HG03442 (cell line): ENCODE measurements around the gene MAP6.
A peak's percentile ranks its signal among the peaks of the same experiment; 100 is the strongest.

ENCODE experiments used
- ATAC-seq: cut with Tn5 transposase; IDR thresholded peaks from one replicate; pipeline ENCODE4 v1.9.1; 2021; ENCODE audit warnings: mild to moderate bottlenecking, moderate library complexity; ENCODE audit not compliant: unreplicated experiment

The MAP6 gene

GRCh38 chr11:75667255-75667830 is 1.5 kb downstream of the MAP6 start:
- ATAC-seq, result no peak

DNA sequence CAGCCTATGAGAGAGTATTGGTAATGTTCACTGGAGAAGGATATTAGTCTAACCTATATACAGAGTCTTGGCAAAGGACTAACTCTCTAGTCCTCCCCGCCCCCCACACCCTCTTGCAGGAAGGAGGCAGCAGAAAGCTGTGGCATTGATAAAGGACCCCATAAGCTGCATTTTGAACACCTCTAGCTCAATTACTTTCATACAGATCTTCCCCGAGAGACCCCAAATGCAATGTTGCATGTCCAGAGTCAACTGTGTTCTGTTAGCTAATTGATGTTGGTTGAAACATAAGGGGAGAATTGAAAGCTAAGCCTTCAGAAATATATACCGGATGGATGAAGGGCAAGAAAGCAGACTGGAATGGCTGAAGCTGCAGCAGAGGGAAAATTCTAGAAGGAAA is 2.8 kb downstream of the MAP6 start:
- ATAC-seq, result no peak

DNA sequence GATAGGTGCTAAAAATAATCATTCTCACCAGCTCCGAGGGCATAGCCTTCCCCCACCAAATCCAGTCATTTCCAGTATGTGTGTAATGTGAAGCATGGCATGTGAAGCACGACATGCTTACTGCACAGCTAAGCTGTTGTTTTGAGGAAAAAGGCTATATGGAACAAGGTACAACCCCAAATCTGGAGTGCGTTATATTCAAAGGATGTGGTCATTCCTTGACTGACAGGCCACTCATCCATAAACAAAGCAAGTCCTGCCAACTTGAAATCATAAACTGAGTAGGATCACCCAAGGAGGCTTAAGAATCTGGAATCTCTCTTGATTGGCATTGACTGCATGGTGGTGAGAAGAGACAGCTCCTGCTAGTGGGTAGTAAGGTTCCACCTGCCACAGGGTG is 3.7 kb downstream of the MAP6 start:
- ATAC-seq, result no peak

- ATAC-seq, result no peak
These were observed 4.4 kb downstream of the MAP6 start for GRCh38 chr11:75664389-75664788.

DNA sequence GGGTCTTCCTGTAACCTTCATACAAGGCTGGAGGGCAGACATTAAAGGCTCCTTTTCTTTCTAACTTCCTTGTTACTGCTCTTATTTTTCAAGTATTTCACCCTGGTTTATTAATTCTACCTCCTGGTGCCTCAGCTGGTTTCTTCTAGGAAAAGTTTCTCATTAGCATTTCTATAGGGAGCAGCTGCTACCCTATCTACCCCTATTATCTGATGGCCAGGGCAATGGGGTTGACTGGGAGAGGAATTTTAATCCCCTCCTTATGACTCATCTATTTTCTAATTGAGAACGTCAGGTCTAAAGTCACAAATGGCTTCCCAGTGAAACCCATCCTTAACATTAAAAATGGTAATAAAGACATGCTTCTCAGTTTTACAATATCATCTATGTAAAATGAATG is 5.0 kb downstream of the MAP6 start:
- no peak for ATAC-seq

- ATAC-seq, result no peak
These were observed 9.0 kb downstream of the MAP6 start for GRCh38 chr11:75659836-75660235.

DNA sequence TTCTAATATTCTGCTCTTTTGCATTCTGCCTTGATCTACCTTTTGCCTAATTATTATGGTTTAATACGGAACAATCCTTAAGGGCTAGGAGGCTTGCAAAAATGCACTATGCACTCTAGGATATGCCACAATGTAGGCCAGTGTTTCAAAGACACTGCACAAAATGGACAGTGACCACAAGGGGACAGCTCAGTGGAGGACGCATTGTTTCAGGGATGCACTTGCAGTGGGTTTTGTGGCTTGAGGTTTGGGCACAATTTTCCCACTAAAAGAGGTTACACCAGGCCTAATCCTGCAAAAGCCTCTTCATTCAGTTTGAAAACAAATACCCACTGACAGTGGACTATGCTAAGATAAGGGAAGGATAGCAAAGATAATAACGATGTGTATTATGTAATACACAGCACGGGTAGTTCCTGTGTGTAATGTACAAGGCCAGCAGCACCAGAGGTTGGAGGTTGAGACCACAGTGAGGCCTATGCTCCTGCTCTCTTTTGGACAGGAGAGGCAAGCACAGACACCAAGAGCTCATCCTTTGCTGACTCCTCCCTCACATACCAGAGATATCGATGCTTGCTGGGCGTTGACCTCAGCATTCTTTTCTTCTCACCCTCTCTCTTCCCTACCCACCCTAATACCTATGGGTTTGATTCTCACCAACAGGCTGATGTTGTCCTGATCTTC is 12.7 kb downstream of the MAP6 start:
- ATAC-seq, result no peak

GRCh38 chr11:75655605-75656004 is 13.2 kb downstream of the MAP6 start:
- no peak for ATAC-seq

DNA sequence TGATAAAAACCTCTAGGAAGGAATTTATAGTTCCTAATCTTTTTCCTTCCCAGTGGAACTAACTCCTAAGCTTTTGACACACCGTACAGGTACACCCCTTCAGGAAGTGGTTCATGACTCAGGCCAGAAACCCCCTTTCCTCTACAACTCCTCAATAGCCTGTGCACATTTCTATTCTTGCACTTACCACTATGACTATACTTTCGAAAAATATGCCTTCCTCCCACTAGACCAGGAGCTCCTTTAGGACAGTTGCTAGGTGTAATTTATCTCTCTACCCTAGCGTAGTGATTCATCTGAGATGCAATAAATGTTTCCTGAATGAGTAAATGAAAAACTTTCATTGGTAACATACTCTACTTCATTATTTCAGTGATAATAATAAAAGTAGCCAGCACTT is 14.5 kb downstream of the MAP6 start:
- peak; percentile 81 for ATAC-seq

DNA sequence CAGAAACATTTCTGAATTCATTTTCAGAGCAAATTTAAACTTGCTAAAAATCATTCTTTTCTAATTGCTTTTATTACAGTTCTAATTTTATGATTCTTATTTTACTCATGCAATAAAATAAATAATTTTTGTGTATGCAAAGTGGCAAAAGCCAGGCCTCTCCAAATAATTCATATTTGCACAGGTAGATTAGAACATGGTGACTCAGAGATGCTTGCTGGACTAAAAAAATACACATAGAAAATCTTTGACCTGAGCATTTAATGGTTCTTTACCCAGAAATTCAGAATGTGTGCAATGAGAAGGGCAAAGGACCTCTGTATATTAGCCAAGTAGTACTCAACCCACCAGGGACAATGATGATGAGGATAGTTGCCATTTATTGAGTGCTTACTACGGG is 15.3 kb downstream of the MAP6 start:
- no peak for ATAC-seq

- no peak for ATAC-seq
These were observed 15.9 kb downstream of the MAP6 start for GRCh38 chr11:75652936-75653335.

DNA sequence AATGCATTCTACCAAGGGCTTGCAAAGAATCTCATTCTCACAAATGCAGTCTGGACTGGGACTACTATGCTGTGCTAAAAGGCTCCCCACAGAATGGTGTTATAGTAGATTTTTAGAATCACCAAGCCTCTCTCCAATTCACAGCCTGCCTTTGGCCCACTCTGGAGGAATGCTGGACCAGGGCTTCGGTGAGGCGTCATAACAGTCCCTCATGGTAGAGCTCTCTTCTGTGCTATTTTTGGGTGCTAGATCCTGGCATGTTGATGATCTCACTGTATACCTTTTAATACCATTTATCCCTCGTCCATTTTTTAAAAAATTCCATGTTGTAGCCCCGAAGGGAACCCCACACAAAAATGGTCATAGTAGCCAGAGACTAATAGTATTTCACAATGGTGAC is 17.6 kb downstream of the MAP6 start:
- ATAC-seq, result no peak

DNA sequence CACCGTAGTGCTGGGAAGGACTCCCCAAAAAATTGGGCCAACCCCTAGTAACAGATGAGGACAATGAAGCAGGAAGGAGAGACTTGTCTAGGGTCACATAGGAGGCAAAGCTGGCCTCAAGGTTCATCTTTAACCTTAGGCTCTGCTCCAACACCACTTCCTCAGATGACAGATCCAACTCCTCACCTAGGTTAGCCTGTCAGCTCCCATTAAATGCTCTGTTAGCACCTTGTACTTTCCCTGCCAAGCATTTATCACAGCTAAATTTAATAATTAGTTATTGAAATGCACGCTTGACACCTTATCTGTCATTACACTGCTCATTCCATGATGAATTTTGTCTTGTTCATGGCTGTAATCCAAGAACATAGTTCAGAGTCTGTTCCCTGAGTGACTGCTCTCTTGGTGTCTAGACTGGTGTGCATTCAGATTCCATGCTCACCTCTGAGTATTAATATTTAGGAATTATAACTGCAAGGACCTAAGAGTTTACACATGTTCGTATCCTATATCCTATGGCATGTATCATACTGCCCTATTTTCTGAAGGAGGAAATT is 18.6 kb downstream of the MAP6 start:
- no peak for ATAC-seq

DNA sequence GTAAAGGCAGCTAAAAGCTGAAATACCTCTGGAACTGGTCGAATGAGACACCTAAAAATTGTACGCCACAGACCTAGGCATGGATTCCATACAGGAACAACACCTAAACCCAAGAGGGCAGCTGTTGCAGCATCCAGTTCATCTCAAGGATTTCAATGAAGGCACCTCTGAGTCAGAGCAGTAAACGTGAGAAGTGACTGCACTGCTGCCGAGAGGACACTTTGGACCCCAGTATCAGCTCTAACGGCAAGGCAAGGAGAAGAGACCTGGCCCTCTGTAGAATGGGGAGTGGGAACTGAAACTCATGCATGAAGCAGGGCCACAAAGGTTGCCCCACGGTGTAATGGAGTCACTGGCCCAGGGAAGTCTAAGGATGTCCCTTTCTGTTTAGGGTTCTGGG is 23.9 kb downstream of the MAP6 start:
- no peak for ATAC-seq

DNA sequence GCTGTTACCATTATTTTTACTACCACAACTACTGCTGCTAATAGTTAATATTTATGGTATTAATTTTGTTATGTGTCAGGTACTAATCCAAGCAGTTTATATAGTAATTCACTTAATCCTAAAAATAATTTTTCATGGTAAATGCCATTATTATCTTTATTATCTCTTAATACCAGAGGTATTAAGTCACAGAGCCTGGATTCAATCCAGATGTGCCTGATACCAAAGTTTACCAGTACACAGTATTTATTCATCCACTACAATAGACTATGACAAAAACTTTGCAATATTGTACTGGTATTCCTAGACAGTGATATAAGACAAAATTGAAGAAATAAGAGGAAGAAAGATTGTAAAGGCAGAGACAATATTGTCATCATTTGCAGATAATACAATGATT is 24.5 kb downstream of the MAP6 start:
- no peak for ATAC-seq

- no peak for ATAC-seq
These were observed 26.3 kb downstream of the MAP6 start for GRCh38 chr11:75642402-75643113.

DNA sequence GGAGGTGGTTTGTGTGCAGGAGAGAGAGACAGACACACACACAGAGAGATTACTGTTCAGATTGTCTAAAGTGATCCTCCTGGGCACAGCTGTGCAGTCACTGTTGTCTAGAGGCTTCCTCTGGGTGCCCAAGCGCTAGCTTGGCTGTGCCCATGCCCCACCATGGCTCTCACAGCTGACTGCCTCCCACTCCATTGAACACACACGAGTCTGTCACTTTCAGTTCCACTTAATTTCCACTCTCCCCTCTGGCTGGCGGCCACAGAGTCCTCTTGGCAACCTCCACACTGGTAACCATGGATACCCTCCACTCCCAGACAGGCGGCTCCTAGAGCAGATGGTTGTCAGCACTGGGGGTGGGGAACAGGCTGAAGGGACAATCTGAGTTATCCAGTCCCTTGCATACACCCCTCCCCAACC is 29.1 kb downstream of the MAP6 start:
- ATAC-seq, result peak; percentile 43

DNA sequence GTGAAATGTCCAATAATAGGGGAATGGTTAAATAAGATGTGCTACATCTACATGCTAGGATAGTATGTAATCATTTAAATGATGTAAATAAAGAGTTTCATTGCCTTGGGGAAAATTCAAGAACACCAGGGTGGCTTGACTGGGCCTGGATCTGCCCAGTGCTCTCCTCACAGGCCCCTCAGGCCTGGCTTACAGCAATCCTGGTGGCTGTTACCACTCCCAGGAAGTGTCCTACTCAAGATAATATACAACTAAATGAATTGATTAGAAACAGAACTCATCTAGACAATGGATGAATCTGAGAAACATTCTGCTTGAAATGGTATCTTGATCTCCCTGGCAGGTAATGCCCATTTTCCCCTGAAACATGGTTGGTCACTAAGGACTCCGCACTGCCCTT is 30.8 kb downstream of the MAP6 start:
- no peak for ATAC-seq

DNA sequence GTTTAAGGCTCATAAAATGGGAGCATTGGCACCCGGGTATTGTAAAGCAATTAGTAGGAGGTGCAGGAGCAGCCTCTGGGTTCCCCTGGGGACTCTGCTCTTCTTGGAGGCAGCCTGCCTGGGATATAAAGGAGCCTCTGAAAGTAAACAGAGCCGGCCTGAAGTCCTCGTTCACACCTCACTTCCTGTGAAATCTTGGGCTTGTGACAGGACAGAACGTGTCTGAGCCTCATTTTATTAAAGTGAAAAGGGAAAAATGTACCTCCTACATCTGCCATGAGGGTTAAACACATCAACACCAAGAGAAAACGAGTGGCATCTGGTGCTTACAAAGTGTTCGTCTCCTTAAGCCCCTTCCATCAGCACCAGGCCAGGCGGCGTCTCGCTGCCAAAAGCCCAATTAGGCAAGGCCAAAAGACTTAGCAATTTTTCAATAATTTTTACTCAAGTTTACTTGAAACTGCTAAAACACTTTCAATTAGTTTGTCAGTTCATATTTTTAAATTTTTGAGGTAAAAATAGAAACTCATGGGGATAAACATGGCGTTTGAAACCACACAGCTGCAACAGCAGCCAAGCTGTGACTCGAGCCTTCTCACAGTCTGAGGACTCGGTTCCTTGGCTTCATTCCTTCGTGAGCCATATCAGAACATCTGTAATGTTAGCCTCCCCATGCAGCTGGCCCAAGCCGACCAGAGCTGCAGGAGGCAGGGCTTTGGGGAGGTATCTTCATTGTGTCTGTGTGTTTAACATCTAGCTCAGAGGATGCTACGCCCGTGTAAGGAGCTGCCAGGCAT is 33.6 kb downstream of the MAP6 start:
- ATAC-seq, result no peak

DNA sequence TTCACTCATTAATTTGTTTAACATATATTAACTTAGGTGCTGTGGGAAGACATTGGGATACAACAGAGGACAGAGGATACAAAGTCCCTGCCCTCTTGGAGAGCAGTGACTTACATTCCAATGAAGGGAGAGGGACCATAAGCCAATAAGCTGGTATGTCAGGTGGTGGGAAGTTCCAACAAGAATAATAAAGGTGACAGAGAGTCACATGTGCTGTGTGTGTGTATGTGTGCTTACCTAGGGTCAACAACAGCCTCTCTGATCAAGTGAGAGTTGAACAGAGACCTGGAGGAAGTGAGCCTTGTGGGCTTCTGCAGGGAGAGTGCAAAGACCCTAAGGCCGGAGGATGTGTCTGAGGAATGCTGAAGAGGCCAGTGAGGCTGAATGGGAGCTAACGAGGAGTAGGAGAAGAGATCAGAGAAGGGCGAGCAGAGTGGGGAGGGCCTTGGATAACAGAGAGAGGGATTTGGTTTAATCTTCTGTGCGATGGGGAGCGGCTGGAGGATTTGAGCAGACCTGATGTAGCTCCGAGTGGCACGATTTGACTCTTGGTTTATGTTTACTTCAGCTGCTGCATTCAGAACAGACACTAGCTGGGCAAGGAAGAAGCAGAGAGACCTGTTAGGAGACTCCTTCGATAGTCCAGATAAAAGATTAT is 35.3 kb downstream of the MAP6 start:
- no peak for ATAC-seq

DNA sequence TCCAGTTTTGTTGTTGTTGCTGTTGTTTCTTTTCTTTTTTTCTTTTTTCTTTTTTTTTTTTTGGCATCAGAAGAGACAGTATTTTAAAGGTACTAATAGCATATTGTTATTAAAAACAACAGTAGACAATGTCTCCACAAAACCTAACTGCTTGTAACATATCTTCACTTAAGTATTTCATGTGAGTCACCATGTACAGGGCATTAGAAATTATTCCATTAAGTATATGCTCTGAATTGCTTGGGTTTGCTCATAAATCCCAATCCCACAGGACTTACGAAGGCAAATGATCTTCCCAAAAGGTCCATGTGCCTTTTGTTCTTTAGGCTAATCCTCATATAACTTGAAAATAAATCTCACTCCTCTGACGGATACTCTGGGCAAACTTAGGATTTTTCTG is 35.9 kb downstream of the MAP6 start:
- no peak for ATAC-seq
